Cardiac fibroblast (primary cell): Measurements from ENCODE around the gene KCNQ1.

Experiments used
- DNase-seq, 2 donors: peaks; one replicate each; pipeline versions ENCODE4 v3.0.0 to v3.0.0-alpha.2; 2010; ENCODE audit warnings: low read depth in 2 of 2
- H3K4me3 ChIP-seq, 2 donors: replicated peaks in 1 of 2; 1 replicate in 1 of 2; 2 replicates in 1 of 2; pipeline ENCODE4 v1.5.1; 2011; ENCODE audit warnings: low read depth in 2 of 2, low read length in 2 of 2, mild to moderate bottlenecking in 2 of 2, moderate library complexity in 1 of 2
- CTCF ChIP-seq: IDR thresholded peaks from one replicate; pipeline ENCODE4 v1.5.1; 2011; ENCODE audit warnings: low read depth, mild to moderate bottlenecking, low read length, inconsistent platforms

KCNQ1 gene

GRCh38 chr11:2774173-2775082 lies 329.6 kb downstream of the KCNQ1 start:
- no peak for TF ChIP-seq CTCF
- DNase-seq, result no peak

GRCh38 chr11:2775083-2775625 lies 330.3 kb downstream of the KCNQ1 start:
- DNase-seq, result no peak
- no peak overlapping the region for H3K4me3 ChIP-seq
- no peak for TF ChIP-seq CTCF

More at GRCh38 chr11:2774173-2775082, 329.6 kb downstream of the KCNQ1 start:
- H3K4me3 ChIP-seq, result no peak overlapping the region

GRCh38 chr11:2775626-2776350 lies 331.0 kb downstream of the KCNQ1 start:
- no peak overlapping the region for H3K4me3 ChIP-seq
- no peak for DNase-seq
- no peak for TF ChIP-seq CTCF

GRCh38 chr11:2776351-2777061 lies 331.7 kb downstream of the KCNQ1 start:
- DNase-seq, result no peak
- no peak for TF ChIP-seq CTCF
- H3K4me3 ChIP-seq, result no peak overlapping the region

GRCh38 chr11:2777386-2777785 lies 332.6 kb downstream of the KCNQ1 start:
- no peak for TF ChIP-seq CTCF
- H3K4me3 ChIP-seq, result no peak overlapping the region
- DNase-seq, result peak; percentile 17 to 23

GRCh38 chr11:2777871-2778629 lies 333.2 kb downstream of the KCNQ1 start:
- no peak for DNase-seq
- H3K4me3 ChIP-seq, result no peak overlapping the region
- no peak for TF ChIP-seq CTCF
